H1 (cell line): ENCODE data around the gene YOD1. TPM values are rescaled to one million over a fixed set of nuclear protein-coding genes. Genes with fewer than 3 reads are reported as not detected.

Experiments
- polyA plus RNA-seq, 7 experiments: library from polyadenylated mRNA; depleted of rRNA in 3 of 7; stranded (reverse) in 5 of 7; unstranded in 2 of 7; fragments of >200 nt in 5 of 7; fragments of 200-250 nt in 2 of 7; gene quantifications; 1 replicate in 5 of 7; 2 replicates in 1 of 7; 4 replicates in 1 of 7; pipeline versions ENCODE4 v1.2.1 to v1.2.3, GENCODE V29; 2011 to 2013; ENCODE audit warnings: missing spikeins in 2 of 7, mixed read lengths in 2 of 7
- total RNA-seq: library from RNA; stranded (reverse); fragmentation: NEBNext Ultra II Directional; extraction: Animal tissue kit (Norgen Biotek cat#: 25700); gene quantifications from 2 replicates; pipeline ENCODE4 v1.2.1, GENCODE V29; 2021

YOD1 gene
- total and polyA plus RNA-seq, 2 of the 8 experiments (the other 6 are each of a cell fraction or from before 2014, with no cell fraction given), result 1.9 to 11.8 TPM

Other genes with a start within 250 kb of the YOD1 start
- gene IL20, start 185.6 kb downstream of the YOD1 start, total RNA-seq, result not detected in 2 replicates
- not detected in 2 replicates for gene IL20, start 185.6 kb downstream of the YOD1 start, polyA plus RNA-seq (2011; rRNA removed)
- not detected in 2 replicates for gene IL24, start 153.8 kb downstream of the YOD1 start, total RNA-seq
- not detected in 2 replicates for gene IL24, start 153.8 kb downstream of the YOD1 start, polyA plus RNA-seq (2011; rRNA removed)
- gene FCMR, start 129.3 kb downstream of the YOD1 start, total RNA-seq, result not detected in 2 replicates
- 0.47 and 0.53 TPM in 2 replicates for gene FCMR, start 129.3 kb downstream of the YOD1 start, polyA plus RNA-seq (2011; rRNA removed)
- not detected in 2 replicates for gene PIGR, start 104.7 kb downstream of the YOD1 start, total RNA-seq
- not detected in 2 replicates for gene PIGR, start 104.7 kb downstream of the YOD1 start, polyA plus RNA-seq (2011; rRNA removed)
- not detected in 2 replicates for gene FCAMR, start 80.7 kb downstream of the YOD1 start, total RNA-seq
- not detected in 2 replicates for gene FCAMR, start 80.7 kb downstream of the YOD1 start, polyA plus RNA-seq (2011; rRNA removed)
- gene C1orf116, start 18.5 kb downstream of the YOD1 start, total RNA-seq, result 3.8 and 3.9 TPM in 2 replicates
- 1.7 and 2.2 TPM in 2 replicates for gene C1orf116, start 18.5 kb downstream of the YOD1 start, polyA plus RNA-seq (2011; rRNA removed)
- gene PFKFB2, start 2.1 kb upstream of the YOD1 start, total RNA-seq, result 17.8 and 19.1 TPM in 2 replicates
- 5.5 and 6.7 TPM in 2 replicates for gene PFKFB2, start 2.1 kb upstream of the YOD1 start, polyA plus RNA-seq (2011; rRNA removed)
- not detected in 2 replicates for gene C4BPB, start 37.7 kb upstream of the YOD1 start, total RNA-seq
- not detected in 2 replicates for gene C4BPB, start 37.7 kb upstream of the YOD1 start, polyA plus RNA-seq (2011; rRNA removed)
- gene C4BPA, start 53.0 kb upstream of the YOD1 start, total RNA-seq, result not detected in 2 replicates
- gene C4BPA, start 53.0 kb upstream of the YOD1 start, polyA plus RNA-seq (2011; rRNA removed), result not detected in 2 replicates